Activated CD8-positive, alpha-beta T cell treated with anti-CD3 and anti-CD28 coated beads for 36 hours (primary cell): ENCODE data around the gene IDI1. TPM values are rescaled to one million over a fixed set of nuclear protein-coding genes. Genes with fewer than 3 reads are reported as not detected.
A peak's percentile ranks its signal among the peaks of the same experiment; 100 is the strongest.
"Not testable (repeated sequence)": the region's sequence is repeated elsewhere in the genome, so short reads cannot be mapped to it uniquely, and the experiment has no call there.

ENCODE experiments used
- ATAC-seq: fragments of 200-7000 bp; cut with Tn5 transposase; one replicate; pipeline ENCODE4 v1.10.0; 2021; ENCODE audit warnings: mild to moderate bottlenecking, moderate library complexity
- CTCF ChIA-PET: fragments of 350-600 bp; sonication (Branson Sonifier 250); formaldehyde crosslinking; loops from one replicate; lab custom pipeline; 2021; ENCODE audit warnings: antibody characterized with exemption; lab: Charles Lee
- POLR2A ChIA-PET: fragments of 350-600 bp; sonication (Branson Sonifier 250); formaldehyde crosslinking; loops from one replicate; lab custom pipeline; 2021; ENCODE audit warnings: antibody characterized with exemption; lab: Charles Lee
- DNase-seq: peaks from one replicate; pipeline ENCODE4 v3.0.0-alpha.2; 2020
- H3K27ac Mint-ChIP-seq: one replicate; pipeline ENCODE4 v1.8.0; 2021; ENCODE audit warnings: mild to moderate bottlenecking, mixed read lengths
- H3K27me3 Mint-ChIP-seq: one replicate; pipeline ENCODE4 v1.8.0; 2021; ENCODE audit warnings: mixed read lengths
- H3K36me3 Mint-ChIP-seq: one replicate; pipeline ENCODE4 v1.8.0; 2021; ENCODE audit warnings: low read depth, mixed read lengths
- H3K4me1 Mint-ChIP-seq: one replicate; pipeline ENCODE4 v1.8.0; 2021; ENCODE audit warnings: low read depth, mixed read lengths
- H3K4me3 Mint-ChIP-seq: one replicate; pipeline ENCODE4 v1.8.0; 2021; ENCODE audit warnings: mild to moderate bottlenecking, moderate library complexity, mixed read lengths
- H3K9me3 Mint-ChIP-seq: one replicate; pipeline ENCODE4 v1.8.0; 2021; ENCODE audit warnings: mixed read lengths
- intact Hi-C: fragments of 100-400 bp; cut with micrococcal nuclease; formaldehyde crosslinking; loops from one replicate; pipeline ENCODE4 v1.10.0; 2022
- total RNA-seq, 2 experiments: library from RNA; stranded (reverse); gene quantifications; one replicate each; pipeline ENCODE4 v1.2.3, GENCODE V29; 2021
- TF ChIP-seq, protein P1 (sequence below): fragments of 200-600 bp; IDR thresholded peaks from one replicate; pipeline ENCODE4 v1.8.0; 2022; ENCODE audit warnings: antibody characterized with exemption, mild to moderate bottlenecking

The IDI1 gene
- total RNA-seq, 2 experiments from 2014 or later, result 67.7 to 69.5 TPM

DNA sequence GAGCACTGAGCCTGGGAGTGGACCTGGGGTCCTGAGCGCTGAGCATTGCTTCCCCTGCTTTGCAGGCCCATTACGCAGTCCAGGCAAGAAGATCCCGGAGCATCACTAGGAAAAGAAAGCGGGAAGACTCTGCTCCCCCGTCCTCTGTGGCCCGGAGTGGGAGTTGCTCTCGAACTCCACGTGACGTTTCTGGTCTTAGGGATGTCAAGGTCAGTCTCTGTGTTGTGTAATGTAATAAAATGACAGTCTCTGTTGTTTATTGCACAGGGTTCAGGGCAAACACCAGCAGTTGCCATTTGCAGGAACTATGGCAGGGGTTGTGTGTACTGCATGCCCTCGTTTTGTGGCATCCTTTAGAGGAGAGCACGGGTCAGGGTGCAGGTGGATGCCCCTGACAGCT is 33.2 kb downstream of the IDI1 start:
- H3K36me3 Mint-ChIP-seq, result peaks cover 72% of the 10 kb centered on the region
- no peaks in the 10 kb centered on the region for H3K27me3 Mint-ChIP-seq
- H3K4me1 Mint-ChIP-seq, result no peaks in the 10 kb centered on the region
- ATAC-seq (no peak), DNase-seq (no peak)
- H3K27ac Mint-ChIP-seq, result no peak overlapping the region
- H3K9me3 Mint-ChIP-seq, result no peaks in the 10 kb centered on the region
- intact Hi-C loops, result no loop called here
- TF ChIP-seq, protein P1, sequence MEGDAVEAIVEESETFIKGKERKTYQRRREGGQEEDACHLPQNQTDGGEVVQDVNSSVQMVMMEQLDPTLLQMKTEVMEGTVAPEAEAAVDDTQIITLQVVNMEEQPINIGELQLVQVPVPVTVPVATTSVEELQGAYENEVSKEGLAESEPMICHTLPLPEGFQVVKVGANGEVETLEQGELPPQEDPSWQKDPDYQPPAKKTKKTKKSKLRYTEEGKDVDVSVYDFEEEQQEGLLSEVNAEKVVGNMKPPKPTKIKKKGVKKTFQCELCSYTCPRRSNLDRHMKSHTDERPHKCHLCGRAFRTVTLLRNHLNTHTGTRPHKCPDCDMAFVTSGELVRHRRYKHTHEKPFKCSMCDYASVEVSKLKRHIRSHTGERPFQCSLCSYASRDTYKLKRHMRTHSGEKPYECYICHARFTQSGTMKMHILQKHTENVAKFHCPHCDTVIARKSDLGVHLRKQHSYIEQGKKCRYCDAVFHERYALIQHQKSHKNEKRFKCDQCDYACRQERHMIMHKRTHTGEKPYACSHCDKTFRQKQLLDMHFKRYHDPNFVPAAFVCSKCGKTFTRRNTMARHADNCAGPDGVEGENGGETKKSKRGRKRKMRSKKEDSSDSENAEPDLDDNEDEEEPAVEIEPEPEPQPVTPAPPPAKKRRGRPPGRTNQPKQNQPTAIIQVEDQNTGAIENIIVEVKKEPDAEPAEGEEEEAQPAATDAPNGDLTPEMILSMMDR, result no peak
- ChIA-PET CTCF (interaction anchor here (1.2 kb wide), 1 partner anchor 18 kb away, joined by 3 read pairs; no protein-coding TSS in a partner anchor), POLR2A (interaction anchor here (0.9 to 3.0 kb wide), 3 partner anchors 11 to 20 kb away, joined by 3 to 13 read pairs (median 4); no protein-coding TSS in a partner anchor)
- no peak overlapping the region for H3K4me3 Mint-ChIP-seq

DNA sequence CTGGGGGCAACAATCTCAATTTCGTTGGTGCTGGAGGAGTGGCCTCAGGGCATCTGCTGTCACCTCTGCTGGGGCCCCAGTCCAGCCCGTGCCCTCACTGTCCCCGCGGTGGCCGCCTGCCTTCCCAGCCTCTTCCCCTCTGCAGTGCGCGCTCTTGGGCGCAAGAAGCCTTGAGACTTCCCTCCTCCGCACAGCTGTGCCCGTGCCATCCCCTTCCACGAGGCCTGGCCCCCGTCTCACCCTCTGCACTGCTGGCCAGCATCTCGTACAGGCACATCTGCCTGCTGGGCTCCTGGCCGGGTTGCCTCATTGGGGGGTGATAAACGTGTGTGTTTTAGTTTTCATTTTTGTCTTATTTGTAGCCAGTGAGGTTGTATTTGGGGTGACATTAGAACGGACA is 37.2 kb downstream of the IDI1 start:
- DNase-seq (no peak), ATAC-seq (no peak)
- intact Hi-C loops, result no loop called here
- ChIA-PET POLR2A (interaction anchor here (1.1 to 2.9 kb wide), 4 partner anchors 11 to 21 kb away, joined by 3 to 8 read pairs (median 4); no protein-coding TSS in a partner anchor), CTCF (interaction anchor here (1.0 kb wide), 1 partner anchor 8 kb away, joined by 3 read pairs; no protein-coding TSS in a partner anchor)
- no peaks in the 10 kb centered on the region for H3K9me3 Mint-ChIP-seq
- TF ChIP-seq, protein P1, result no peak
- no peak overlapping the region for H3K4me3 Mint-ChIP-seq
- peaks cover 14% of the 10 kb centered on the region for H3K4me1 Mint-ChIP-seq
- no peak overlapping the region for H3K27ac Mint-ChIP-seq
- no peaks in the 10 kb centered on the region for H3K27me3 Mint-ChIP-seq
- H3K36me3 Mint-ChIP-seq, result peaks cover 70% of the 10 kb centered on the region

DNA sequence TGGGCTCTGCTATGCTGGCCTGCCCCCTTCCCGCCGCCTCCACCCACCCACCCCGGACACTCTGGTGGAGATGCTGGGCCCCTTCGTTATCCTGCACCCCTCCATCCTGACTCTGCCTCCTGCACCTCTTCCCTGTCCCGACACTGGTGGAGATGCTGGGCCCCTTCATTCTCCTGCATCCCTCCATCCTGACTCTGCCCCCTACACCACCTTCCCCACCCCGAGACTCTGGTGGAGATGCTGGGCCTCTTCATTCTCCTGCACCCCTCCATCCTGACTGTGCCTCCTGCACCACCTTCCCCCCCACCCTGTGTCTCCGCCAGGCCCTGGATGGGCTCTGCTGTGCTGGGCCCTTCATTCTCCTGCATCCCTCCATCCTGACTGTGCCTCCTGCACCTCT is 38.2 kb downstream of the IDI1 start:
- intact Hi-C loops, result no loop called here
- H3K9me3 Mint-ChIP-seq, result no peaks in the 10 kb centered on the region
- TF ChIP-seq, protein P1, result no peak
- H3K4me3 Mint-ChIP-seq, result no peak overlapping the region
- peaks cover 14% of the 10 kb centered on the region for H3K4me1 Mint-ChIP-seq
- H3K36me3 Mint-ChIP-seq, result peaks cover 70% of the 10 kb centered on the region
- POLR2A ChIA-PET, result interaction anchor here (1.1 to 2.9 kb wide), 2 partner anchors 16 to 22 kb away, joined by 3 to 8 read pairs; no protein-coding TSS in a partner anchor
- DNase-seq (no peak), ATAC-seq (no peak)
- CTCF ChIA-PET, result no interaction called here
- no peaks in the 10 kb centered on the region for H3K27me3 Mint-ChIP-seq
- H3K27ac Mint-ChIP-seq, result no peak overlapping the region

DNA sequence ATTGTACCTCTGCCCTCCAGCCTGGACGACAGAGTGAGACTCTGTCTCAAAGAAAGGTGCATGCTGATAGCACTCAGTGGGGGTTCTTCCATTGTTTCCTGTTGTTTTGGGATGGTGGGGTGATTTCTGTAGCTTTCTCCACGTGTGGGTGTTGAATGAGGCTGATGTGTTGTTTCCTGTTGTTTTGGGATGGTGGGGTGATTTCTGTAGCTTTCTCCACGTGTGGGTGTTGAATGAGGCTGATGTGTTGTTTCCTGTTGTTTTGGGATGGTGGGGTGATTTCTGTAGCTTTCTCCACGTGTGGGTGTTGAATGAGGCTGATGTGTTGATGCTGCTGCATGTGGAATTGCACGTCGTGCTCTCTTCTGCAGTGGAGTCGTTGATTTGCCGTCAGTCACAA is 39.0 kb downstream of the IDI1 start:
- intact Hi-C loops, H3K27me3 Mint-ChIP-seq, H3K9me3 Mint-ChIP-seq, H3K4me3 Mint-ChIP-seq, CTCF ChIA-PET, DNase-seq: not testable (repeated sequence)
- Mint-ChIP-seq H3K36me3 (peaks cover 73% of the 10 kb centered on the region), H3K4me1 (peaks cover 14% of the 10 kb centered on the region), H3K27ac (peak overlapping the region; percentile 83)
- POLR2A ChIA-PET, result interaction anchor here (1.2 to 2.9 kb wide), 3 partner anchors 9 to 16 kb away, joined by 3 to 10 read pairs (median 8); no protein-coding TSS in a partner anchor
- peak; percentile 37 for ATAC-seq

GRCh38 chr10:1009071-1009494 is 39.8 kb downstream of the IDI1 start:
- Mint-ChIP-seq H3K4me3 (no peak overlapping the region), H3K27me3 (no peaks in the 10 kb centered on the region), H3K27ac (peak overlapping the region; percentile 83), H3K4me1 (peaks cover 14% of the 10 kb centered on the region), H3K36me3 (peaks cover 71% of the 10 kb centered on the region), H3K9me3 (no peaks in the 10 kb centered on the region)
- intact Hi-C loops, result no loop called here
- ChIA-PET CTCF (no interaction called here), POLR2A (interaction anchor here (1.2 to 2.9 kb wide), 3 partner anchors 8 to 15 kb away, joined by 3 to 10 read pairs (median 8); no protein-coding TSS in a partner anchor)
- DNase-seq (no peak), ATAC-seq (no peak)
- TF ChIP-seq, protein P1, result no peak
